ENCODE data around the gene CACNA1G. TPM values are rescaled to one million over a fixed set of nuclear protein-coding genes. Genes with fewer than 3 reads are reported as not detected.

The CACNA1G gene
- total RNA-seq, 1 donor from 2014 or later: 1.1 TPM

DNA sequence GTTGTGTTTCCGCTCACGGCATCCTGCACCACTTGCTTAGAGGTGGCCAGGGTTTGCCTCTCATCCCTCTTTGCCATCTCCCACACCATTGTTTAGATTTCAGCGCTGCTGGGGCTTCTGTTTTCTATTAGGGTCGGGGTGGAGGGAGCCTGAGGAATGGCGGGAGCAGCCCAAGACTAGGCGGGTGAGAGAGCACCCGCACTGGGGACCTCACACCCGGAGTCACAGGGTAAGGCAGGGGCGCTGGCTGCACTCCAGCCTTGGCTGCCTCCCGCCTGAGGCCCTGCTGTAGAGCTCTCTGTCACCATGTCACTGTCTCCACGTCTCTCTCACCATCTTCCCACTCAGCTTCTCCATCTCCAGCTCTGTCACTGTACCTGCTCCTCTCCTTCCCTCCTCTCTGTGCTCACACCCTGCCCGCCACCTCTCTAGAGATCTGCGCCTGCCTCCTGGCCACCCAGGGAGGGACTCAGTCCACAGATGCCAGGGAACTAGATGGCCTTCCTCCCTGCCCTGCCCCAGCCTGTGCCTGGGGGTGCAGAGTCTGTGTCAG, 41.4 kb downstream of the CACNA1G start:
- DNase-seq (ENCODE audit: low read depth, low spot score): no peak
- Mint-ChIP-seq H3K36me3 (ENCODE audit: low read depth) (no peaks in the 10 kb centered on the region), H3K9me3 (no peaks in the 10 kb centered on the region), H3K4me3 (no peak overlapping the region), H3K27me3 (ENCODE audit: low read depth) (peaks cover 2% of the 10 kb centered on the region), H3K4me1 (peaks cover 24% of the 10 kb centered on the region), H3K27ac (ENCODE audit: unreplicated experiment) (peak overlapping the region; percentile 2)
- TF ChIP-seq, protein P1, sequence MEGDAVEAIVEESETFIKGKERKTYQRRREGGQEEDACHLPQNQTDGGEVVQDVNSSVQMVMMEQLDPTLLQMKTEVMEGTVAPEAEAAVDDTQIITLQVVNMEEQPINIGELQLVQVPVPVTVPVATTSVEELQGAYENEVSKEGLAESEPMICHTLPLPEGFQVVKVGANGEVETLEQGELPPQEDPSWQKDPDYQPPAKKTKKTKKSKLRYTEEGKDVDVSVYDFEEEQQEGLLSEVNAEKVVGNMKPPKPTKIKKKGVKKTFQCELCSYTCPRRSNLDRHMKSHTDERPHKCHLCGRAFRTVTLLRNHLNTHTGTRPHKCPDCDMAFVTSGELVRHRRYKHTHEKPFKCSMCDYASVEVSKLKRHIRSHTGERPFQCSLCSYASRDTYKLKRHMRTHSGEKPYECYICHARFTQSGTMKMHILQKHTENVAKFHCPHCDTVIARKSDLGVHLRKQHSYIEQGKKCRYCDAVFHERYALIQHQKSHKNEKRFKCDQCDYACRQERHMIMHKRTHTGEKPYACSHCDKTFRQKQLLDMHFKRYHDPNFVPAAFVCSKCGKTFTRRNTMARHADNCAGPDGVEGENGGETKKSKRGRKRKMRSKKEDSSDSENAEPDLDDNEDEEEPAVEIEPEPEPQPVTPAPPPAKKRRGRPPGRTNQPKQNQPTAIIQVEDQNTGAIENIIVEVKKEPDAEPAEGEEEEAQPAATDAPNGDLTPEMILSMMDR (conservative IDR thresholded peaks at IDR 0.05): no peak

DNA sequence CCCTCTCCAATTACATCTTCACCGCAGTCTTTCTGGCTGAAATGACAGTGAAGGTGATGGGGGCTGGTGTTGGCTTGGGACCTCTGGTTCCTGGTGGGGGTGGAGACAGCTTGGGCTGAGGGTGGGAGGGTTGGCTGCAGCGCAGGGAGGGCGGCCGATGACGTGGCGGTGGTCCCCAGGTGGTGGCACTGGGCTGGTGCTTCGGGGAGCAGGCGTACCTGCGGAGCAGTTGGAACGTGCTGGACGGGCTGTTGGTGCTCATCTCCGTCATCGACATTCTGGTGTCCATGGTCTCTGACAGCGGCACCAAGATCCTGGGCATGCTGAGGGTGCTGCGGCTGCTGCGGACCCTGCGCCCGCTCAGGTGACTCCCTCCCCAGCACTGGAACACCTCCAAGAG, 42.3 kb downstream of the CACNA1G start:
- Mint-ChIP-seq H3K27me3 (ENCODE audit: low read depth) (peaks cover 2% of the 10 kb centered on the region), H3K9me3 (no peaks in the 10 kb centered on the region), H3K4me1 (peaks cover 24% of the 10 kb centered on the region), H3K4me3 (no peak overlapping the region), H3K27ac (ENCODE audit: unreplicated experiment) (no peak overlapping the region), H3K36me3 (ENCODE audit: low read depth) (no peaks in the 10 kb centered on the region)
- TF ChIP-seq, protein P1 (conservative IDR thresholded peaks at IDR 0.05): no peak
- no peak for DNase-seq (ENCODE audit: low read depth, low spot score)

DNA sequence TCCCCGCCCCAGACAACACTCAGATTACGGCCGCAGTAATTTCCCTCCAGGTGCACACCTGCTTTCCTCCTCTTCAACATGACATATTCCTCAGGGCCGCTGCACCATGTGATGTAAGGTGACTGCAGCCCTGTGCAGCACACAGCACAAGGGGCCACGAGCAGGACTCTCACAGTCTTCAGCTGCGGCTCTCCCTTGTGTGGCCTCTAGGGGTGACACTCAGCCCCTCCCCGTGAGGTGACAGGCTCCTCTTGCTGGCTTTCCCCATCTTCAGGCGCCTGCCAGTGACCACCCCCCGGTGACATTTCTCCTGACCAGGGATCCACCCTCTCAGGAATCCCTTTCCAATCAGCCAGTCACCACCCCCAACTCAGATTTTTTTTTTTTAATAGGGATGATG, 42.8 kb downstream of the CACNA1G start:
- no peak for DNase-seq (ENCODE audit: low read depth, low spot score)
- no peak overlapping the region for H3K4me3 Mint-ChIP-seq
- H3K4me1 Mint-ChIP-seq: peaks cover 24% of the 10 kb centered on the region
- no peaks in the 10 kb centered on the region for H3K36me3 Mint-ChIP-seq (ENCODE audit: low read depth)
- peaks cover 2% of the 10 kb centered on the region for H3K27me3 Mint-ChIP-seq (ENCODE audit: low read depth)
- peak overlapping the region; percentile 71 for H3K27ac Mint-ChIP-seq (ENCODE audit: unreplicated experiment)
- TF ChIP-seq, protein P1 (conservative IDR thresholded peaks at IDR 0.05): peak; percentile 49
- no peaks in the 10 kb centered on the region for H3K9me3 Mint-ChIP-seq

DNA sequence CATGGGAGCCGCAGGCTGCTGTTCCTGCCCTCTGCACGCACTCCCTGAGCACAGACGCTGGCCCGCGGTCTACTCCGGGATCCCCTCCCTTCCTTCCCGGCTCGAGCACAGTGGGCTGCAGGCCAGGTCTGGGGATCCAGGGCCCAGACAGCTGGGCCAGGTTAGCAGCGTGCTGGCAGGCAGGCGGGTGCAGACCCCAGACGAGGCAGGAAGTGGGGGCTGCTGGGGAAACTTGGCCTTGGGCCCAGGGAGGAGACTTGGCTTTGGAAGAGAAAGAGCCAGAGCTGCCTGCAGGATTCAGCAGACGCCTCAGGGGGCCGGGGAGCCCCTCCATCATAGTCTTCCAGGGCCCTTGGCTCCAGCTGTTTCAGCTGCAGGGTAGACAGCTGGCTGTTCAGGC, 44.0 kb downstream of the CACNA1G start:
- no peak for DNase-seq (ENCODE audit: low read depth, low spot score)
- no peak overlapping the region for H3K27ac Mint-ChIP-seq (ENCODE audit: unreplicated experiment)
- peaks cover 29% of the 10 kb centered on the region for H3K4me1 Mint-ChIP-seq
- no peaks in the 10 kb centered on the region for H3K36me3 Mint-ChIP-seq (ENCODE audit: low read depth)
- no peaks in the 10 kb centered on the region for H3K9me3 Mint-ChIP-seq
- TF ChIP-seq, protein P1 (conservative IDR thresholded peaks at IDR 0.05): no peak
- no peak overlapping the region for H3K4me3 Mint-ChIP-seq
- H3K27me3 Mint-ChIP-seq (ENCODE audit: low read depth): peaks cover 2% of the 10 kb centered on the region

DNA sequence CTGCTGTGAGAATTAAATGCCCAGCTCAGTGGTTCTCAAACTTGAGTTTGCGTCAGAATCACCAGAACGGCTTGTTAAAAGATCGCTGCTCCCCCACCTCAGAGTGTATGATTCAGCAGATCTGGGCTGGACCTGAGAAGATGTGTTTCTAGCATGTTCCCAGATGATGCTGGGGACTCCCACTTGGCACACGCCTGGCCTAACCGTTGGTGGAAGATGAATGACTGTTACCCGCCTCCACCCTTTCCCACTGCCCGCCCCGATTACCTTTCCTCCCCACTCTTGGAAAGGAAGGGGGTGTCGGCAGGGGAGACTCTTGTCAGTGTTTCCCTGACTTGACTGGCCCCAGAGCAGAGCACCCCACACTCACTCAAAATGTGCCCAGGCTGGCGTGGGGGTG, 44.9 kb downstream of the CACNA1G start:
- TF ChIP-seq, protein P1 (conservative IDR thresholded peaks at IDR 0.05): no peak
- Mint-ChIP-seq H3K36me3 (ENCODE audit: low read depth) (no peaks in the 10 kb centered on the region), H3K4me3 (no peak overlapping the region), H3K27me3 (ENCODE audit: low read depth) (peaks cover 2% of the 10 kb centered on the region), H3K4me1 (peaks cover 34% of the 10 kb centered on the region), H3K27ac (ENCODE audit: unreplicated experiment) (peak overlapping the region; percentile 27), H3K9me3 (no peaks in the 10 kb centered on the region)
- no peak for DNase-seq (ENCODE audit: low read depth, low spot score)
